Coronary artery (tissue), 2 donors: Measurements from ENCODE around the gene AGBL5.

Experiments
- DNase-seq: peaks from one replicate; pipeline ENCODE4 v3.0.0-alpha.2; 2017; ENCODE audit warnings: low spot score
- H3K27ac ChIP-seq, 2 donors: fragments of 200-600 bp; sonication (generic); one replicate each; pipeline ENCODE4 v1.5.1; 2016 to 2019
- H3K4me3 ChIP-seq: fragments of 200-600 bp; sonication (generic); 2 replicates; pipeline ENCODE4 v1.5.1; 2016; ENCODE audit warnings: mild to moderate bottlenecking, moderate library complexity
- TF ChIP-seq, protein P1 (sequence below): fragments of 200-600 bp; sonication (generic); IDR thresholded peaks from one replicate; pipeline ENCODE4 v1.5.1; 2019; ENCODE audit warnings: antibody characterized with exemption

The AGBL5 gene

DNA sequence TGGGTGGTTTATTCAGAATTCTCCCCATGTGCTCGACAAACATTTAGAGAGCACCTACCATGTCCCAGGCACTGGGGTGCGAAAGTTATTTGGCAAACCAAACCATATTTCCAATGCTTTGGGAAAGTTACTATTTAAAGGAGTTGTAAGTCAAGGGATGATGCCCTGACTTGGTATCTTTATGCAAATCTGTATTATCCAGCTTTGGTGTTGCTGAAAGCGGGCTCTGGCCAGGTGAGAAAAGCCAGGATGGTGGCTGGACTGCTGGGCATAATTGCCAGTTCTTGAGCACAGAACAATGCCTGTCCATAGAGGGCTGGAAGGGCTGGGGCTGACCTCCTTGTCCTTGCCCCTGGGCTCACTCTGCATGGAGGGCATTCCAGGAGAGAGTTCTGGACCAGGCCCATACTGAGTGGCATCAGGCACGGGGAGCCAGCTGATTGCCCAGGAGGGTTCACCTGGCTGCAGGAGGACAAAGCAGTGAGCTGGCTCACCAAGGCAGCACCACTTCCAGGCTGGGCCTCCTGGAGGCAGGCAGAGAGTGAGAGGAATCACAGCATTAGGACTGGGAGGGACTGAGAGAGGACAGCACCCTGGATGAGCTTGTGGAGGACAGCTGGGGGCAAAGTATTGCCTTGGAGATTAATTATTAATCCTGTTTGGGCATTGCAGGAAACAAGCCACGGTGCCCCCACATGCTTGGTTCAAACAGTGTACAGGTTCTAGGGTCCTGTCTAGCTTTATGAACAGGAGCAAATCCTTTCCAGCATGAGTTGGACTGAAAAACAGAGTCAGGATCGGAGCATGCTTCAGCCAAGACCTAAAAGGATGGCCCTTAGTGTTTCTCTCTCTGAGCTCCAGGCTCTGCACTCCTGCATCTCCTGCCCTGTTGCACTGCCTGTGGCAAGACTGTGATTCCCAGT, 42.2 kb downstream of the AGBL5 start:
- Histone ChIP-seq H3K27ac (no peak overlapping the region), H3K4me3 (no peak overlapping the region)
- DNase-seq: no peak
- TF ChIP-seq, protein P1, sequence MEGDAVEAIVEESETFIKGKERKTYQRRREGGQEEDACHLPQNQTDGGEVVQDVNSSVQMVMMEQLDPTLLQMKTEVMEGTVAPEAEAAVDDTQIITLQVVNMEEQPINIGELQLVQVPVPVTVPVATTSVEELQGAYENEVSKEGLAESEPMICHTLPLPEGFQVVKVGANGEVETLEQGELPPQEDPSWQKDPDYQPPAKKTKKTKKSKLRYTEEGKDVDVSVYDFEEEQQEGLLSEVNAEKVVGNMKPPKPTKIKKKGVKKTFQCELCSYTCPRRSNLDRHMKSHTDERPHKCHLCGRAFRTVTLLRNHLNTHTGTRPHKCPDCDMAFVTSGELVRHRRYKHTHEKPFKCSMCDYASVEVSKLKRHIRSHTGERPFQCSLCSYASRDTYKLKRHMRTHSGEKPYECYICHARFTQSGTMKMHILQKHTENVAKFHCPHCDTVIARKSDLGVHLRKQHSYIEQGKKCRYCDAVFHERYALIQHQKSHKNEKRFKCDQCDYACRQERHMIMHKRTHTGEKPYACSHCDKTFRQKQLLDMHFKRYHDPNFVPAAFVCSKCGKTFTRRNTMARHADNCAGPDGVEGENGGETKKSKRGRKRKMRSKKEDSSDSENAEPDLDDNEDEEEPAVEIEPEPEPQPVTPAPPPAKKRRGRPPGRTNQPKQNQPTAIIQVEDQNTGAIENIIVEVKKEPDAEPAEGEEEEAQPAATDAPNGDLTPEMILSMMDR: no peak

DNA sequence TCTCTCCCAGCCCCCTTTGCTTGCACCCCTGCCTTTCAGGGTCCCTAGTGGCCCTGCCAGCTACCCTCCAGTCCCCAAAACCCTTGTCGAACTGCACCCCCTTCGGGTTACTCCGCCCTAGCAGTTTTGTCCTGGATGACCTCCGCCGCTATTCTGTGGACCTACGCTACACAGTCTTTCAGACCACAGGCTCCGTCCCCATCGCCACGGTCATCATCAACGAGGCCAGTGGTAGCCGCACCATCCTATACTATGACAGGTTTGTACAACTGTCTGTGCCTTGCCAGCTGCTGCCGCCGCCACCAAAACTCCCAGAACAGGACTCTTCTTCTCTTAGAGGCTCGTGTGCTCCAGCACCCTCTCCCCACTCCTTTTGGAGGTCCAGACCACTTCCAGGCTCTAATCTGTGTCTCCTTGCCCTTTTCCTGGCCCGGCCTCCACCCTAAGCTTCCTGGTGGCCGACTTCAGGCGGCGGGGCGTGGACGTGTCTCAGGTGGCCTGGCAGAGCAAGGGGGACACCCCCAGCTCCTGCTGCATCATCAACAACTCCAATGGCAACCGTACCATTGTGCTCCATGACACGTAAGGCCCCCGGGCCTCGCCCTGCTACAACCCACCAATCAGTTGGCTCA, 43.0 kb downstream of the AGBL5 start:
- H3K27ac ChIP-seq: no peak overlapping the region
- H3K4me3 ChIP-seq: no peak overlapping the region
- TF ChIP-seq, protein P1: no peak
- DNase-seq: no peak

DNA sequence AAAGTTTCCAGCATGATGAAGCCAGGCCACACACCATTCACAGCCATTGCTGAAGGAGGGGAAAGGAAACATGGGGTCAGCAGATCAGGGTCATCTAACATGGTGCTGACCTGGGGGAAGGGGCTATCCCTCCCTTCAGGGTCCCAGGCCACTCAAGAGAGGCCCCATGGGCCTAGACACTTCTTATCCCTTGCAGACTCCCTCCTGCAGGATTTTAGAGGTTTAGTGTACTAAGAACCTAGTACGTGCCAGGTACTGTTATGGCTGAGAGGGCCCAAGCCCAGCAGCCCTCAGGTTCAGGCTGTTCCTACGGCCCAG, 43.9 kb downstream of the AGBL5 start:
- no peak overlapping the region for H3K27ac ChIP-seq
- H3K4me3 ChIP-seq: no peak overlapping the region
- no peak for DNase-seq
- TF ChIP-seq, protein P1: no peak

DNA sequence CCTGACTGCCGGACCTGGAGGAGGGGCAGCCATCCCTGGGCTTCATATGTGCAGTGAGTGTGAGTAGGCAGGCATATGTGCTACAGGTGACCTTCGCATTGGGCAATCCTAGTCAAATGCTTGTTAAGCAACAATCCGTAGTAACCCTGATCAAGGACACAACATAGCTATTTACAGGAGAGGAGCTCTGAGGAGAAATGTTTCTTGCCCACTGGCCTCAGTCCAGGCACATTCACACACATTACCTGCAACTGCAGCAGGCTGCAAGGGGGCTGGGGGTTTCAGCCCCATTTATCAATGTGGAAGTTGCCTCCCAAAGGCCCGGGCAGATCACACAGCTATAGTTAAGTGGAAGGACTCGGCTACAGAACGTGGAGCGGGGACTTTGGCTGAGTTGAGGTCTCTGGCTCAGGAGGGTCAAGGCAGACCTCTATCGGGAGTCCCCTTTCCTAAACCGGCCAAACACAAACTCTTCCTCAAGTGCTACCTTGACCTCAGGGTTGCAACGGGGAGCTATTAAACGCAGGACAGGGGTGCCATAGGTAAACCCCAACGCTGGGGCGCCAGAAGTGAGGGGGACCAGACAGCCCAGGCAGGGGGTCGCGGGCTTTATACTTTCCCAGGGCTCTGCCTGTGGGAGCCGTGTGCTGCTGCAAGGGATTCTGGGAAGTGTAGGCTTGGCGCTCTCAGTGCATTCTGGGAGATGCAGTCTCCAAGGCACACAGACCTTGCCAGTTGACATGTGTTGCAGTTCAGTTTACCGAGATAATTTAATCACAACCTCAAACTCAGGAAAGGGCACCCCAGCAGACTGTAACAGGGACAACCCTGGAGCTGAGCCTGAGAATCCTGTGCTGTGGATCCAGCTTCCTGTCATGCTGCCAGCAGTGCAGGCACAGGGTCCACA, 44.5 kb downstream of the AGBL5 start:
- TF ChIP-seq, protein P1: no peak
- Histone ChIP-seq H3K4me3 (peak overlapping the region; percentile 58), H3K27ac (peak overlapping the region in 1 of 2 donors; percentile 52)
- no peak for DNase-seq

DNA sequence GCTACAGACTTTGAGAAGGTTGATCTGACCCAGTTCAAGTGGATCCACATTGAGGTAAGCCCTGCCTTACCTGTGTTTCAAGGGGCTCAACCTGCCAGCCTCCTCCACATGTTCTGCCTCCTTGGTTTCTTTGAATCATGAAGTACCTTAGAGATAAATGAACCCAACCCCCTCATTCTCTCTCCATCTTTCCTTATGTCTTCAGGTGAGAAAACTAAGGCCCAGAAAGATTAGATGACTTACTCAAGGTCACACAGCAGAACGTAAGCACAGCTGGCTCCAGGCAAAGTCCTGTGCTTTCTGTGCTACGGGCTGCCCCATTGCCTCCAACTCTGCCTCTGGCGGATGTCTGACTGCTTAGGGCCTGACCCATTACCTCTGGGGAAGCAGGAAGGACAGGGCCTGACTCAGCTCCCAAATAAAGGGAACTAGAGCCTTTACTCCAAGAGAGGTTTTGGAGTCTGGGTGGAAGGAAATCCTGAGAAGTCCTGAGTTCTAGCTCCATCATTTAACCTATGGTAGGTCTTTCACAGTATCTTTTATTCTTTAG, 45.4 kb downstream of the AGBL5 start:
- DNase-seq: no peak
- TF ChIP-seq, protein P1: no peak
- peak overlapping the region in 1 of 2 donors; percentile 52 for H3K27ac ChIP-seq
- H3K4me3 ChIP-seq: no peak overlapping the region

GRCh38 chr2:27097341-27097740, 45.9 kb downstream of the AGBL5 start:
- Histone ChIP-seq H3K4me3 (no peak overlapping the region), H3K27ac (no peak overlapping the region)
- TF ChIP-seq, protein P1: no peak
- no peak for DNase-seq
